GM11168 (cell line): ENCODE measurements around the gene KDM4F.

Experiments
- in situ Hi-C: fragments of 300-500 bp; cut with MboI; formaldehyde crosslinking; loops from one replicate; pipeline ENCODE4 v1.12.0; 2022; ENCODE audit warnings: low sequenced_read_pairs; ENCODE audit not compliant: unreplicated experiment

The KDM4F gene

DNA sequence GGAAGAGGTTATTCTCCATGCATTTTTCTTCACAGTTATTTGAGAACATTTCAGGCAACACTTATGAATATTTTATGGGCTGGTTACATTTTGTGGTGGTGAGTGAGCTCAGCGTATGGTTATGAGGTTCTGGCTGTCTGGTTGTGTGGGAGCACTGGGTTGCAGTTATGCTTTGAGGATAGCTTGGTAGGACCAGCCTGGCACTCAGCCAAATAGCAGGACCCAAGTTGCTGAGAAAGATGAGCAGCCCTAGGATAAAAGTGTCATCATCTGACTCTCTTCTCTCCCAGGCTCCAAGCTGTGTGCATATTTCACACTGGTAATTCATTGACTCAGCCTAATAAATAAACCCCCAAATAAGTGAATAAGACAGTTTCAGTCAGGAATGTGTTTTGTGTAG is 9.4 kb downstream of the KDM4F start:
- in situ Hi-C loops, result no loop called here

DNA sequence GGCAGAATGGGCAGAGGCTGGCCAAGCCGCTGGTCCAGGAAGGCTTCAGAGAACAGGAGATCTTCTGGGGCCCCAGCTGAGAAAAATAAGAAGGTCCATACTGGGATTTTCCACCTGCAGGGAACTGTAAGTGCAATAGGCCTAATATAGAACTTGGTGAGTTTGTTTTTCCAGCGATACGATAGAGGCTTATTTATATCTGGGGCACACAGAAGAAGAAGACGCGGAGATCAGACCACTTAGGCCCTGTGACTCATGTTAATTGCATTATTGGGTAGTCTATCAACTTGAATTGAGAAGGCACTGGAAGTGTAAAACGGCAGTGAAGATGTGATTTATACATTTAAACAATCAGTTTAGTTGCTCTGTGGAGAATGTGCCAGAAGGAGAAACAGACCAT is 9.8 kb downstream of the KDM4F start:
- in situ Hi-C loops, result no loop called here

DNA sequence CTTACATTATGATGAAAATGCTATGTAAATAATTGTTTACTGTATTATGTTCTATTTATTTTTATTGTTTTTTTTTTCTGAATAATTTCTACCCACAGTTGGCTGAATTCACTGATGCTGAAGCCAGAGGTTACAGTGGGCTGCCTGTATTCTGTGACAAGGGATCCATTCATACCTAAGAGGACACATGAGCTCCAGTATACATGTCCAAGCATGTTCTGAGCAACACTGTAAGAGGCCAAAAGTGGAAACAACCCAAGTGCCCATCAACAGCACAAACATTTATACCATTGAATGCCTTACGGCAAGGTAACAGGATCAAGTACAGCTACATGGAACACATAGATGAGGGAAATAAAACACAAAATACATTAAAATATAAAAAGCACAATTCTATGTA is 16.1 kb downstream of the KDM4F start:
- in situ Hi-C loops, result no loop called here

DNA sequence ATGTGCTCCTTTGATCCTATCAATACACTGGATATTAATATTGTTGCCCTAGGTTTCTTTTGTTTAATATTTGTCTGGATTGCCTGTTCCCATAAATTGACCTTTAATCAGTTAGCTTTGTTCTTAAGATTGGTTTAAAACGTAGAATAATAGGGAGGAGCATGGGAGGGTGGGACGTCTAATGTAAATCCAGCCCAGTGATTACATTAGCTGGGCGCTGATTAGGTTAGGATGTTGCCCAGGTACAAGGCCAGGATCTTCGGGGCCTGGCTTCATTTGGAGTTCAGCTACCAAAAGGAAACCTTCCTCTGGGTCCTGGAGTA is 17.5 kb downstream of the KDM4F start, which contains the start of gene SRSF8:
Gene SRSF8, plus strand, starts transcription at position 204 of the 323 bp plus-strand sequence. CDS start 308 bp downstream, outside the sequence.
- in situ Hi-C loops, result no loop called here

DNA sequence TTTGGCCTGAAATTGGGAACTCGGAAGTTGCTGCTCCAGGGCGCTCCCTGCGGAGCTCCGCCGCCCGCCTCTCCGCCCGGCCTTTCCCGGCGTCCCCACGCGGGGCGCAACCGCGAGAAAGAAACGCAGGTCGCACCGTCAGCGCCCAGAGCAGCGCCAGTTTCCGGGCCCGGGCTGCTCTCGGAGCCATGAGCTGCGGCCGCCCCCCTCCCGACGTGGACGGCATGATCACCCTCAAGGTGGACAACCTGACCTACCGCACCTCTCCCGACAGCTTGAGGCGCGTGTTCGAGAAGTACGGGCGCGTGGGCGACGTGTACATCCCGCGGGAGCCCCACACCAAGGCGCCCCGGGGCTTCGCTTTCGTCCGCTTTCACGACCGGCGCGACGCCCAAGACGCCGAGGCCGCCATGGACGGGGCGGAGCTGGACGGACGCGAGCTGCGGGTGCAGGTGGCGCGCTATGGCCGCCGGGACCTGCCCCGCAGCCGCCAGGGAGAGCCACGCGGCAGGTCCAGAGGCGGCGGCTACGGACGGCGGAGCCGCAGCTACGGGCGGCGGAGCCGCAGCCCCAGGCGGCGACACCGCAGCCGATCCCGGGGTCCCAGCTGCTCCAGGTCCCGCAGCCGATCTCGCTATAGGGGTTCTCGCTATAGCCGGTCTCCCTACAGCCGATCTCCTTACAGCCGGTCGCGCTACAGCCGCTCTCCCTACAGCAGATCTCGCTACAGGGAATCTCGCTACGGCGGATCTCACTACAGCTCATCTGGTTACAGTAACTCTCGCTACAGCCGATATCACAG is 18.0 kb downstream of the KDM4F start:
- in situ Hi-C loops, result no loop called here

DNA sequence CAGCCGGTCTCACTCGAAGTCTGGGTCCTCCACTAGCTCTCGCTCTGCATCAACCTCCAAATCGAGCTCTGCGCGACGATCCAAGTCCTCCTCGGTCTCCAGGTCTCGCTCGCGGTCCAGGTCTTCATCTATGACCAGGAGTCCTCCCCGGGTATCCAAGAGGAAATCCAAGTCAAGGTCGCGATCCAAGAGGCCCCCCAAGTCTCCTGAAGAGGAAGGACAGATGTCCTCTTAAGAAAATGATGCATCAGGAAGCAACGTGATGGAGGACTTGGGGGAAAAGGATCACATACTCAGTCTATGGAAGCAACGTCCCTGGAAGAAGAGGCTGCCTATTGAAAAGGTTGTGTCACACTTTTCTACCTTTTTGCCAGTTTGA is 18.6 kb downstream of the KDM4F start:
- in situ Hi-C loops, result no loop called here

DNA sequence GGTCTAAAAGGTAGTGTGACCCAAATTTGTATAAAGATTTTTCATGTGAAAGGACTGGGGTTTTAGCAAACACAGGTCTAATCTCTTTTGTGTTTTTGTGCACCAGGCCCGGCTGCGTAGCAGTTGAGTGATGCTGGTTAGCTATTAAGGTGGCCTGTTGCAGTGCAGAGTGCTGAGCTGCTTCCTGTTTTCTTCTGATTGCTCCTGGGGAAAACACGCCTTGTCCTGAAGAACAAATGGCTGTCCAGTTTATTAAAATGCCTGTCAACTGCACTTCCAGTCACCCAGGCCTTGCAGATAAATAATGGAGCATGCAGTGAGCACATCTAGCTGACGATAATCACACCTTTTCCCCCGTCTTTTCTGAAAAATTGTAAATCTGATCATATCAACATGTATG is 19.3 kb downstream of the KDM4F start:
- in situ Hi-C loops, result no loop called here

DNA sequence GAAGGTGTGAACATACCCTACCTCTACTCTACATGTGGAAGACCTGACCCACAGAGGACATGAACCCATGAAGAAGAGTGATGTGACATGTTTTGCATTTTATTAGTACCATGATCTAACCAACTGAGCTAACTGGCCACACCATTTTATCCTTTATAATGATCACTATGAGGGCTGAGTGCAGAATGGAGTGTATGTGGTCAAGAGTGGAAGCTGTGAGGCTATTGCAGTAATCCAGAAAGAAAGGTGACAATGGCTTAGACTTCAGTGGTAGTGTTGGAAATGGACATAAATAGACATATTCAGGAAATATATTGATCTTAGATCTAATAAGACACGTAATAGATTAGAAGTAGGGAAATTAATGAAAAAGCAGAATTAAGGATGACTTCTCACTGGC is 21.2 kb downstream of the KDM4F start:
- in situ Hi-C loops, result no loop called here

DNA sequence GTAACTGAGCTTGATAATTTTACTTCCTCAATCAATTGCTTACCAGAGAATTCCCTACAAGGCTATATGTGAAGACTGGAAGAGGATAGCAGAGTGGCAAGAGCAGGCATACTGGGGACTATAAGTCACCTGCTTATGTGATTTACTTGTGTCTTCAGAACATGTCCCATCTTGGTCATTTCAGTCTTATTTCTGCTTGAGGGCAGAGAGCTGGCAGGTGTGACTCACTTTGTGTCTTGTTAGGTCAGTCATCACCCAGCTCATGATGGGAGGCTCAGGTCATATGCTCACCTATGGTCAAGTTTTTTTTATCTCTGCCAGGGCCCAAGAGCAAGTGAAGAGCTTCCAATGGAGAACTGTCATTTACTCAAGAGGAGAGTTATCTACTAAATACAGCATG is 23.7 kb downstream of the KDM4F start:
- in situ Hi-C loops, result no loop called here

DNA sequence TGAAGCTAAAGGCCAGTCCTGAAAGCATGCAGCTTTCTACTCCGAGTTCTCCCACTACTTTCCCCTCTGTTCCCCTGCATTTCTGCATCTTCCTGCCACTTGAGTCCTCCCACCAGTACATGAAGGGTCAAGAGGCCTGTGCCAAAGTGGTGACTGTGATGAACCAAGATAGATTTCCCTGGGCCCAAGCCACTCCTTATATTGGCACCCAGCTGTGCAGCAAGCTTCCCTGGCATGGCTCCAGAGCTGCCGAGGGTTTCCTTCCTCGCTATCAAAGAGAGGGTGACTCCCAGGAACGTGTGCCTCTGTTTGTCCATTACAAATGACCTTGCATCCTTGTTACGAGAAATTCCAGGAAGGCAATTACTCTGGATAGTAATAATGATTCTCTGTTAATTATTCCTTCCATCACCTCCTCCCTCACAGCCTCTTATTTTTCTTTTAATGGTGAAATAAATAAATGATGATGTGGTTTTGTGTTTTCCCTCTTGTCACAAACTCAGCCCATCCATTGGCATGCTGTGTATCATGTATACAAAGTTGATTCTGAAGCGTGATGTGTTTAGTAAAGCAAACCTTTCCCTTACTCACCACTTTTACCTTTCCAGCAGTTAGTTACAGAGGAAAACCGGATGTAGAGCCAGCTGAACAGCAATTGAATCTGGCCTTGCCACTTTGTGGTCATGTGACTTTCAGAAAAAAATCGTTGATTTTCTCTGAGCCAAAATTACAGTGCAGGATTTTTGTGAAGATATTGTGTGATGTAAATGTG is 25.8 kb downstream of the KDM4F start:
- in situ Hi-C loops, result loop anchor here (25.0 kb wide), 1 partner anchor 588 kb away; the partner anchor contains the start of genes ANKRD49 and MRE11

DNA sequence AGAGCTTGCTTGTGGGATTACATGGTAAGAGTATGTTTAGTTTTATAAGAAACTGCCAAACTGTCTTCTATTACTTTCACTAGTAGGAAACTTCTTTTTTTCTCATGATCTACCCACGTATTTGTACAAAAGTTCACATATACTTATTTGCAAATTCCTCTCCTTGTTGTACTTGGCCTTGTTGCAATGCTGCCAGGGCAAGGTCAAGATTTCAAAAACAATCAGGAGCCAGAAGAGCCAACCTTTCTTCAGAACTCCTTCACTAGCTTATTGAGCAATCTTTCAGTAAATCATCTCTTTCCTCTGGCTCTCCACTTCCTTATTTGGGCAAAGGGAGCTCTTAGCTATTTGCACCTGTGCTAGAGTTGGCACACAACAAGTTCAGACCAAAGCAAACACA is 27.2 kb downstream of the KDM4F start:
- in situ Hi-C loops, result loop anchor here (25.0 kb wide), 1 partner anchor 589 kb away; the partner anchor contains the start of genes ANKRD49 and MRE11

DNA sequence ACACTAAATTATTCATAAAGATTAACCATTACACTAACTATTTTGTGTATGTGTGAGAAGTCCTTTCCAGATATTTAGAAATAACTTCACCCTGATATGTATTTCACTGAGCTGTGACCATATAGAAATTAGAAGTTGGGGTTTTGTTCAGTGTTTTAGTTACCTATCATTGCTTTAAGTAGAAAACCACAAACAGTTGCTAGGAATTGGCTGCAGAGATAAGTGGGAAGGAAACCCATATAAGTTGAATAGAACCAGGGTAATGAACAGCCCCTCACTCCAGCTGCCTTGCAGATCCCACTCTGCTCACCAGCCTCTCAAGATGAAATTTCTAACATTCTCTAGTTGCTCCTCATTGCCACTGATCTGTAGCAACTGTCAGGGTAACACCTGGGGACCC is 27.8 kb downstream of the KDM4F start:
- in situ Hi-C loops, result loop anchor here (25.0 kb wide), 1 partner anchor 590 kb away; the partner anchor contains the start of genes ANKRD49 and MRE11

DNA sequence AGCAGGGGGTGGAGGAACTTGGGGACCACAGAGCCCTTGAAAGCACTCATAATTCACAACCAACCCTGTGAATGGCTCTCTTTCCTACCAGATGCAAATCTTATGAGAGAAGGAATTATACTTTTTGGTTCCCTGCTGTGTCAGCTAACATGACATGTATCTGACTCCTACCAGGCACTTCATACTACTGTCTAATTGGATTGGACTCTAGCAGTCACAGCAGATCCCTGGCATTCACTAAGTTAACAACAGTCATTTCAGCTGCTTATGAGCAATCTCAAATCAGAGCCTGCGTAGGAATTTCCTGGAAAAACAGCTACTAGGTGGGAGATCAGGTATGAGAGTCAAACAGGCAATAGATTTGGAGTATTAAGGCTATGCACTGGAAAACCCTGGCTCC is 29.3 kb downstream of the KDM4F start:
- in situ Hi-C loops, result loop anchor here (25.0 kb wide), 1 partner anchor 591 kb away; the partner anchor contains the start of genes ANKRD49 and MRE11

DNA sequence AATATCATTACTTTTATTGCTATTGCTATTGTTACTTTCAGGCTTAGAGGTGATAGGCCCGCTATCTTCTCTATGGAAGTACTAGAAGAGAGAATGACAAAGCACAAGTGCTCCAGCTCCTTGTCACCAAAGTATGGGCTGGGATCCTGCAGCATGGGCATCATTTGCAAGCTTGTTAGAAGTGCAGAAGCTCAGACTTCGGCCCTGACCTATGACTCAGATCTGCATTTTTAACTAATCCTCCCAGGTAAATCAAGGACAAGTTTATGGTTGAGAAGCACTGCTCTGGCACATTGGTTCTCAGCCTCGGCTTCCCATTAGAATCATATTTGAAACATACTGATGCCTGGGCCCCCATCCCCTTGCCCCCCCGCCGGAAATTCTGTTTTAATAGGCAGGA is 31.8 kb downstream of the KDM4F start:
- in situ Hi-C loops, result loop anchor here (25.0 kb wide), 1 partner anchor 594 kb away; the partner anchor contains the start of genes ANKRD49 and MRE11

DNA sequence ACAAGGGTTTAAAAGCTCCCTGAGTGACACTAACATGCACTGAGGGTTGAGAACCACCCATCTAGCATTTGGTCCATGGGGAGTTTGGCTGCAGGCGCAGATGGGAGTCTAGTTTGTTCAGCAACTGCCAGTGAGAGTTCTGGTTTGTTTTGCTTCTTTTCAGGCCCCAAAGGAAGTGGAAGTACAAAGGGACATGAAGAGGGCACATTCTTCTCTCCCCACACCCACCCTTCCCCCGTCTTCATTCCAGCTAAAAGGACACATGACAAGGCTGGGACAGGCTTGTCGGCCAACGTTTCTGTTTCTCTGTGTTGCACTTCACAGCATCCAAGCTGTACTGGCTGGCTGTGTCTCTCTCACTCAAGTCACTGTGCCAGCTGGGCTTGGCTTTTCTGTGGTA is 32.2 kb downstream of the KDM4F start:
- in situ Hi-C loops, result loop anchor here (25.0 kb wide), 1 partner anchor 594 kb away; the partner anchor contains the start of genes ANKRD49 and MRE11

DNA sequence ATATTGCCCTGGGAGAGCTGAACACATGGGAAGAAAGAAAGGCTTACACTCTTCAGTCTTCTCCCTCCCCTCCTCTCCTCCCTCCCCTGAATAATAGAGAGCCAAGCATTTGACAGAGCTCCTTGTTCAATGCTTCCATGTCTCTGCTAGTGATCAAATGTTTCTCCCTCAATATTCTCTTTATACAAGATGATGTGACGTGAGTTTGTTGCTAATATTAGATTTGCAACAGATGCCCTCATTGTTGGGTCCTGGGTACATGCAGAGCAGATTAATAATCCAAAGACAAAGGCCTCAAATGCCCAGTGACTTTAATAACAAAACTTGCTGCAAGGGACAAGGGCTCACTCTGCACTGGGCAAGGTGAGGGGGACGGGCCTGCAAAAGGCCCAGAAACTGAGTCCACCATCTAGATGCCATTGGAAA is 33.4 kb downstream of the KDM4F start:
- in situ Hi-C loops, result loop anchor here (25.0 kb wide), 1 partner anchor 595 kb away; the partner anchor contains the start of genes ANKRD49 and MRE11

DNA sequence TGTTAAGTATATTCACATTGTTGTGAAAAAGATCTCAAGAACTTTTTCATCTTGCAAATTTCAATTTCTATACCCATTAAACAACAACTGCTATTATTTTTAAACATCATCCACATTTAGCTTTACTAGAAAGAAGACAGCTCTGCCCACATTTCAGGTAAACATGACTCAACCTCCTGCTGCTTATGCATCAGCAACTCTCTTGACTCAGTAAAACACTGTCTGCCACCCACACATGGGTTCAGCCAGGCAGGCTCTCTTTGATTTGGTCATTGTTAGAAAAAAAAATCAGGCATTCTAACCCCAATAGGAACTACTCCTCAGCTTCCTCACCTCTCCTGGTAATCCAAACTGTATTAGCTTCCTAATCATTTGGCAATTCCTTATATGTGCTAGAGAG is 35.3 kb downstream of the KDM4F start:
- in situ Hi-C loops, result loop anchor here (25.0 kb wide), 1 partner anchor 597 kb away; the partner anchor contains the start of genes ANKRD49 and MRE11

DNA sequence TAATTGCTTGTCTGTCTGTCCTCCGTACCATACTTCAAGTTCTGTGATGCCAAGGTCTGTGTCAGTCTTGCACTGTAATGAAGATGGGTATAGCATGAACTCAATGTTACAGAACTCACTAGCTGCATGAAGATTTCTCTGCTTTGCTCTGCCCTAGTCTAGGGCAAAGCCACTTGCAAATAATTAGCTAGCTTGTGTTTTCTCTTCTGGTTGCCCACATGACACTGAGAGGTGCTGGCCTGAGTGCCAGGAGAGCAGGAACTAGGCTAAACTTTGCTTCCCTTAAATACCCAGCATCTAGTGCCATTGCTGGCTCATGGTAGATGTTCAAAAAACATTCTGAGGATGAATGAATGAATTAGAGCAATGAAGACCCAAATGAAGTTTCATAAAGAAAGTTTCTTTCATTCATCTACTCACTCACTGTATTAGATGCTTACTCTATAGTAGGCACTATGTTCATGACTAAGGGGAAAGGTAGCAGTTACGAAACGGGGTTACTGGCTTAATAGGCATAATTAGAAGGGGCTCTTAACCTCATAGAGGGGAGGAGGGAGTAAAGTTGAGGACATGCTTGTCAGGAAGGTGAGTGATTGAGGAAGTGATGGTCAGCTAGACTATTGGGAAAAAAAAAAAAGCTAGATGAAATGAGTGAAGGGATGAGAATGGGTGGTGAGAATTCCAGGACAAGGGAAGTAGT is 36.0 kb downstream of the KDM4F start:
- in situ Hi-C loops, result loop anchor here (25.0 kb wide), 1 partner anchor 598 kb away; the partner anchor contains the start of genes ANKRD49 and MRE11

DNA sequence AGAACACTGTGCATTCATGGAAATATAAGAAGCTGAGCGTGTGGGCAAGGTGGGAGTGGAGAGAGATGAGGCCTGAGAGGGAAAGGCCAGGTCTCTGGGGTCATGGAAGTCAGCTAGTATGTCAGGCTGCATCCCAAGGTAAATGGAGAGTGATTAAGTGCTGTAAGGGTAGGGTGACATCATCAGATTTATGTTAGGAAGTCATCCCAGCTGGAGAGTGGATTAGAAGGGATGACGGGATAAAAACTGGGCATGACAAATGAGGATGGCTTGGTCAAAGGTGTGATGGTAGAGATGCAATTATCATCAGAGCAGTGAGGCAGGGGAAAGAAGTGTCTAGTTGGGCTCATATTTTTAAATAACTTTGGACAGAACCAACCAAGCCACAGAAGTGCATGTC is 36.9 kb downstream of the KDM4F start:
- in situ Hi-C loops, result loop anchor here (25.0 kb wide), 1 partner anchor 599 kb away; the partner anchor contains the start of genes ANKRD49 and MRE11
